Body of pancreas (tissue), 4 donors: ENCODE measurements around the gene ANKLE2. TPM values are rescaled to one million over a fixed set of nuclear protein-coding genes. Genes with fewer than 3 reads are reported as not detected.
A peak's percentile ranks its signal among the peaks of the same experiment; 100 is the strongest.

Experiments used
- ATAC-seq: fragments of 150-250 bp; one replicate; pipeline ENCODE4 v1.9.1; 2016
- DNase-seq, 4 donors: peaks; one replicate each; pipeline ENCODE4 v3.0.0-alpha.2; 2019
- H3K27ac ChIP-seq, 4 donors: fragments of 200-600 bp; sonication (generic); 1 replicate in 3 of 4; 2 replicates in 1 of 4; pipeline versions ENCODE4 v1.5.1 to v1.6.1; 2016 to 2019; ENCODE audit warnings: mild to moderate bottlenecking in 1 of 4, mixed read lengths in 1 of 4, moderate library complexity in 1 of 4
- H3K27me3 ChIP-seq, 2 donors: fragments of 200-600 bp; sonication (generic); one replicate each; pipeline ENCODE4 v1.6.0; 2016; ENCODE audit warnings: mild to moderate bottlenecking in 1 of 2
- H3K36me3 ChIP-seq, 2 donors: fragments of 200-600 bp; sonication (generic); replicated peaks in 1 of 2; 2 replicates each; pipeline ENCODE4 v1.5.1; 2016; ENCODE audit warnings: low read depth in 2 of 2; ENCODE audit not compliant: insufficient read depth in 1 of 2
- H3K4me1 ChIP-seq: fragments of 200-600 bp; sonication (generic); one replicate; pipeline ENCODE4 v1.6.0; 2016
- H3K4me3 ChIP-seq, 2 donors: fragments of 200-600 bp; sonication (generic); 1 replicate in 1 of 2; 2 replicates in 1 of 2; pipeline ENCODE4 v1.5.1; 2016 to 2019
- H3K9me3 ChIP-seq, 3 donors: fragments of 200-600 bp; sonication (generic); 1 replicate in 2 of 3; 2 replicates in 1 of 3; pipeline ENCODE4 v1.5.1; 2016
- CTCF ChIP-seq, 7 experiments: fragments of 450-650 bp in 4 of 7; fragments of 200-600 bp in 3 of 7; sonication (generic) in 3 of 7; IDR thresholded peaks; one replicate each; pipeline ENCODE4 v1.5.1; 2016 to 2019; ENCODE audit warnings: antibody characterized with exemption in 7 of 7
- POLR2A ChIP-seq, 3 donors: fragments of 450-650 bp; IDR thresholded peaks; one replicate each; pipeline ENCODE4 v1.6.1; 2016; ENCODE audit warnings: antibody characterized with exemption in 3 of 3, mild to moderate bottlenecking in 2 of 3
- WGBS, 2 donors: methylation state at CpG; one replicate each; pipeline ENCODE4 v1.1.5; 2017; 5-methylcytosine and 5-hydroxymethylcytosine counted together
- intact Hi-C: fragments of 100-400 bp; cut with DNase I; formaldehyde crosslinking; loops from one replicate; pipeline ENCODE4 v1.15.1; 2023
- total RNA-seq, 2 donors: library from RNA; depleted of rRNA; stranded (reverse); fragments of >200 nt; gene quantifications; one replicate each; pipeline ENCODE4 v1.1.0, GENCODE V29; 2016

ANKLE2 gene
- total RNA-seq, 2 donors from 2014 or later: 37.9 to 76.1 TPM

DNA sequence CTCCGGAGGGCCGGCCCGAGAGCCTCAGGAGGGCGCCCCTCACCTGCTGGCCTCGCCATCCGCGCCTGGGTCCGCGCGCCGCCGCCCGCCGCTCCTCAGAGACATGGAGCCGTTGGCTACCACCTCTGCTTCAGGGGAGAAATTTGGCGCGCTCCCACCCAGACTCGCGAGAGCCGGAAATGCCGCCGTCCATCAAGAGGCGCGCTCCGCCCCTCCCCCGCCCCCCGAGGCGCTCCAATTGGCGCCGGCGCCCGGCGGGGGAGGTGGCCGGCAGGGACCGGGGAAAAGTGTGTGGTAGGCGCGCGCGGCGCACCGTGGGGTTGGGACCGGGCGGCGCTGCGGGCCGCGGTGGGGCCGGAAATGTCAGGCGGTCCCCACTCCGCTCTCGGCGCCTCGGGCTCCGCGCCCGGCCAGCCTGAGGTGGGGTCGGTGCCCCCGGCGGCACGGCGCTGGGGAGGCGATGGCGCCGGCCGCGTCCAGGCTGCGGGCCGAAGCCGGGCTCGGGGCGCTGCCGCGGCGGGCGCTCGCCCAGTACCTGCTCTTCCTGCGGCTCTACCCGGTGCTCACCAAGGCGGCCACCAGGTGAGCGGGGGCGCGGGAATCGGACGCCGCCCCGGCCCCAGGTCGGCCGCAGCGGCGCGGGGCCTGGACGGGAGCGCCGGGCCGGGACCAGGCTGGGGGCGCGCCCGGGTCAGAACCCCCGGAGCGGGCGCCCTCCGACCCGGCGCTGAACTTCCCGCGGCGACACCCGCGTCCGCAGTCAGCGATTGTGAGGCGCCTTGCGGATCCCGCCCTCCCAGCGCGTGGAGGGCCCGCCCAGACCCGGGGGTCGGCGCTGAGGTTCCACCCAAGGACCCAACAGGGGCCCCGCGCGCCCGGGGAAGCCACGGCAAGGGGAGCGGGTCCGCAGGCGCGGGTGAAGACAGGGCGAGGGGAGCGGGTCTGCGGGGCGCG, 74.1 kb downstream of the ANKLE2 start, which contains the start of the genes POLE and PXMP2:
TSS of gene POLE (minus strand) at position 132 of the 954 bp plus-strand sequence. CDS start at position 105, 27 bp downstream.
TSS of gene PXMP2 (plus strand) at position 377 of the 954 bp plus-strand sequence. CDS start at position 461, 84 bp downstream.
- TF ChIP-seq CTCF (IDR thresholded peaks at IDR 0.05) (peak in 3 of 7 experiments; percentile 5 to 33 (median 13)), POLR2A (IDR thresholded peaks at IDR 0.05) (peak; percentile 38 to 49 (median 39))
- Histone ChIP-seq H3K36me3 (no peaks in the 10 kb centered on the region), H3K27me3 (no peaks in the 10 kb centered on the region), H3K4me3 (peak within 1 kb of the TSS; percentile 65 to 83), H3K9me3 (no peaks in the 10 kb centered on the region), H3K4me1 (peaks cover 22% of the 10 kb centered on the region), H3K27ac (peak within 1 kb of the TSS; percentile 59 to 81 (median 71))
- ATAC-seq (peak; percentile 98), DNase-seq (peak; percentile 97 to 99 (median 98))
- intact Hi-C loops: no loop called here
- 1 to 2% methylated on average over 11 to 101 of the region's 134 CpGs for WGBS, 2 donors

GRCh38 chr12:132686825-132687210, 74.8 kb downstream of the ANKLE2 start:
- Histone ChIP-seq H3K4me1 (peaks cover 22% of the 10 kb centered on the region), H3K27me3 (no peaks in the 10 kb centered on the region), H3K9me3 (no peaks in the 10 kb centered on the region), H3K36me3 (no peaks in the 10 kb centered on the region), H3K4me3 (peak overlapping the region; percentile 38 to 39), H3K27ac (peak overlapping the region; percentile 46 to 81 (median 69))
- 0% methylated on average over 1 to 46 of the region's 55 CpGs for WGBS, 2 donors
- no peak for TF ChIP-seq CTCF (IDR thresholded peaks at IDR 0.05)
- no peak for TF ChIP-seq POLR2A (IDR thresholded peaks at IDR 0.05)
- ATAC-seq (peak; percentile 39), DNase-seq (peak in 2 of 4 donors; percentile 22 to 24)
- intact Hi-C loops: no loop called here

GRCh38 chr12:132685400-132685799, 76.2 kb downstream of the ANKLE2 start:
- ATAC-seq (no peak), DNase-seq (no peak)
- Histone ChIP-seq H3K36me3 (no peaks in the 10 kb centered on the region), H3K27ac (no peak overlapping the region), H3K9me3 (no peaks in the 10 kb centered on the region), H3K4me3 (no peak overlapping the region), H3K4me1 (peaks cover 22% of the 10 kb centered on the region), H3K27me3 (no peaks in the 10 kb centered on the region)
- WGBS, 2 donors: 71 to 85% methylated on average over 4 to 5 of the region's 5 CpGs
- TF ChIP-seq POLR2A (IDR thresholded peaks at IDR 0.05) (no peak), CTCF (IDR thresholded peaks at IDR 0.05) (no peak)
- intact Hi-C loops: no loop called here

DNA sequence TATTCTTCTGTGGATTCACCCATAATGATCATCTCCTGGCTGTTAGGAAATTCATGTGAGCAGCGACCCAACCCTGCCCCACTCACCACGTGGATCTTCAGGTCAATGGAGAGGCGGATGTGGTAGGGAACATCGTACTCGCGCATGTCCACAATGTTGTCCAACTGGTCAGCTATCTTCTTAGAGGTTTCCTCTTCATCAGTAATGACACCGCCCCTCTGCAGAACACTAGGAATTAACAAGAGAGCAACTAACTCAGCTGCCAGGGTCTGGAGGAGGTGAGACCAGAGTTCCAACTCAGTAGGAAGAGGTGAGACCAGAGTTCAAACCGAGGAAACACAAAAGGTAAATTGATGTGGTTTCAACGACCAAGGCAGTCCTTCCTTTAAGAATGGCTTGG, 84.1 kb downstream of the ANKLE2 start:
- TF ChIP-seq CTCF (IDR thresholded peaks at IDR 0.05) (no peak), POLR2A (IDR thresholded peaks at IDR 0.05) (no peak)
- H3K9me3 ChIP-seq: no peaks in the 10 kb centered on the region
- H3K4me3 ChIP-seq: no peak overlapping the region
- peaks cover 0 to 8% of the 10 kb centered on the region in 2 donors for H3K36me3 ChIP-seq
- ATAC-seq (no peak), DNase-seq (no peak)
- no peaks in the 10 kb centered on the region for H3K27me3 ChIP-seq
- intact Hi-C loops: no loop called here
- no peaks in the 10 kb centered on the region for H3K4me1 ChIP-seq
- WGBS, 2 donors: 92 to 95% methylated on average over 9 of the region's 9 CpGs
- H3K27ac ChIP-seq: no peak overlapping the region
